Measurements from ENCODE around the gene VASH1.

Gene VASH1

GRCh38 chr14:76772300-76773187 is 11.3 kb downstream of the VASH1 start:
- no peak for DNase-seq

DNA sequence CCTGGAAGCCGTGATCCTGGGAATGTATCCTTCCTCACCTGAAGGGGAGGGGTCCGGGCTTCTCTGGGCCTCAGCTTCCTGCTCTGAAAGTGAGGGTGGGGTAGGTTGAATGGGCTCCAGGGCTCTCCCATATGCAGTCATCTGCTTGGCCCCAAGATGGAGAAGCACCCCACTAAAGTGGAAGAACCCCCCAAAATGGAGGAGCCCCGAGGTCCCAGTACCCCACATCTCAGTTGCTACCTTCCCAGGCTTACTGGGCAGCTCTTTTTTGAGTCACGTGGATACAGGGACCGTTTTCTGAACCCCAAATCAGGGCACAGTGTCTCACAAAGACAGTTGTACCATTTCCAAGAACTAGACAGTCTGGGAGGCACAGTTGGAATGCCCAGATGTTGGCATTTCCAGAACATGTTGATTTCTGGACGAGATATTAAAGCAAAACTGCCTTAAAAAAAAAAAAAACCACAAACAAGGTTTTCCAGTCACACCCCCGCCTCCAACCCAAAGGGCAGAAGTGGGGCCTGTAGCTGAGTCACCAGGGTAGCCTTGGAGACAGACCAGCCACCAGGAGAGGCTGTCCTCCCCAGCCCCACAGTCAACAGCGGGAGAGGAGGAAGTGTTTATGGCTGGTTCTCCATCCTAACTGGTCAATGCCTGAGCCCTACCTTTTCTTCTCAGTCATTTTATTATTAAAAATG is 12.1 kb downstream of the VASH1 start:
- DNase-seq = no peak

DNA sequence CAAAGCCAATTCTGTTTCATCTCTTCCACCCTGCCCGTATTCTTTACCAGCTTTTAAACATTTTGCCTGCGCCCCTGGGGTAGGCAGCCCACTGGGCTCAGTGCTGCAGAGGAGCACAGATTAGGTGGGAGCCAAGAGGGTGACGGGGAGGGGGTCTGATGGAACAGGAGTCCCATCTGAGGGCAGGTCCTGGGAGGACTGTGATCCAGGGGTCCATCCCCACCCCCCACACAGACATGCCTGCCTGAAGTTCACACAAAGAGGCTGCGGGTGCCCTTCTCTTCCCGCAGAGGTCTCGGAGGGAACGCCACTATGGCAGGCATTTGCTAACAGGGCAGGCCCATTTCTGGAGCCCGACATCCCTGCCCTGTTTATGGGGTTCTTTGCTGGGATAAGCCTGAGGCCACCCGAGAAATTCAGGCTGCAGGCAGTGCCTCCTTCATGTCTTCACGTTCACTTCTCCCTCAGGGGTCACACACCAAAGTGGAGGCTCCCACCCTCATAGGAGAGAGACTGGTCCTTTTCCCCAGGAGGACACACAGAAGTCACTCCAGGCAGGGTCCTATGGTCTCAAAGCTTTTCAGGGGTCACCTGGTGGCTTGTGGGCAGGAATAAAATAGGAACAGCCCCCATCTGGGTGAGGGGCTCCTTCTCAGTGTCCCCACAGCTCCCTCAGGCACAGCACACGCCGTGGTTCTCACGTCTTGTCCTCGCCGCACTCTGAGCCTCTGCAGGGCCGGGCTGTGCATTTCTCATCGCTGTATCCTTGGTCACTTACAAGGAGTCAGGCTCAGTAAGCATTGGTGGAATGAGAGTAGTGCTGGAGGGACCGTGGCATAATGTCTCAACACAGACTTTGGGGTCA is 12.9 kb downstream of the VASH1 start:
- DNase-seq = no peak

GRCh38 chr14:76774821-76775694 is 13.8 kb downstream of the VASH1 start:
- DNase-seq = no peak

- DNase-seq = no peak
Observed at GRCh38 chr14:76775695-76776427, 14.6 kb downstream of the VASH1 start.

- DNase-seq = no peak
Observed at GRCh38 chr14:76776428-76777251, 15.4 kb downstream of the VASH1 start.

DNA sequence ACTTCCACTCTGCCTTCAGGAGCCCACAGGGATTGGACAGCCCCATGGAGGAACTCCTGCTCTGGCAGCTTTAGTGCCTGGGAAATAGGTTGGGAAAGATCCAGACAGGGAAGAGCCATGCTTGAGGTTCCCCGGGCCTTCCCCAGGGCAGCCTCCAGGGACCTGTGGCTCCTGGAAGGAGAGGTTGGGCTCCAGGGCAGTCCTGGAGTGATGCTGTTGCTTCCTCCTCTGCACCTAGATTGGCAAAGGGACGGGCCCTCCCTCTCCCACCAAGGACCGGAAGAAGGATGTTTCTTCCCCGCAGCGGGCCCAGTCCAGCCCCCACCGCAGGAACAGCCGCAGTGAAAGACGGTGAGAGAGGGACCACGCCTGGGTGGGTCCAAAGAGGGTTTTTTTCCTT is 16.5 kb downstream of the VASH1 start:
- DNase-seq = no peak

- no peak for DNase-seq
Observed at GRCh38 chr14:76778546-76779215, 17.4 kb downstream of the VASH1 start.

GRCh38 chr14:76779221-76780057 is 18.2 kb downstream of the VASH1 start:
- no peak for DNase-seq

GRCh38 chr14:76780058-76780345 is 18.7 kb downstream of the VASH1 start:
- no peak for DNase-seq

DNA sequence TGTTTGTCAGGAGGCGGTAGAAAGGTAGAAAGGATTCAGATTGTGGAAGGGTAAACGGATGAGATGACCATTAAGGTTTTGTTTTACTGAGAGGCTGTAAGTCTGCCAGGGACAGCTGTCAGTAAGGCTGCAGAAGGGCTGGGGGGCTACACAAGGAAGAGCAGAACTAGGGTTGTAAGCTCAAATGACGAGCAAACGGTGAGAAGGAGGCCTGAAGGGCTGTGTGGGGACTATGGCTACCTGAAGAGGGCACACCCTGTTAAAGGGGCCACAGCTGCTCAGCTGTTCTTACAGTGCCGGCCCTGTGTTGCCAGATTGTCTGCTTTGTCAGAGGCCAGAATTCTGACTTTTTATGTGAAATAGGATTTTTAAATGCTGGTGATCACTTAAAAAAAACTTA is 19.1 kb downstream of the VASH1 start:
- no peak for DNase-seq

DNA sequence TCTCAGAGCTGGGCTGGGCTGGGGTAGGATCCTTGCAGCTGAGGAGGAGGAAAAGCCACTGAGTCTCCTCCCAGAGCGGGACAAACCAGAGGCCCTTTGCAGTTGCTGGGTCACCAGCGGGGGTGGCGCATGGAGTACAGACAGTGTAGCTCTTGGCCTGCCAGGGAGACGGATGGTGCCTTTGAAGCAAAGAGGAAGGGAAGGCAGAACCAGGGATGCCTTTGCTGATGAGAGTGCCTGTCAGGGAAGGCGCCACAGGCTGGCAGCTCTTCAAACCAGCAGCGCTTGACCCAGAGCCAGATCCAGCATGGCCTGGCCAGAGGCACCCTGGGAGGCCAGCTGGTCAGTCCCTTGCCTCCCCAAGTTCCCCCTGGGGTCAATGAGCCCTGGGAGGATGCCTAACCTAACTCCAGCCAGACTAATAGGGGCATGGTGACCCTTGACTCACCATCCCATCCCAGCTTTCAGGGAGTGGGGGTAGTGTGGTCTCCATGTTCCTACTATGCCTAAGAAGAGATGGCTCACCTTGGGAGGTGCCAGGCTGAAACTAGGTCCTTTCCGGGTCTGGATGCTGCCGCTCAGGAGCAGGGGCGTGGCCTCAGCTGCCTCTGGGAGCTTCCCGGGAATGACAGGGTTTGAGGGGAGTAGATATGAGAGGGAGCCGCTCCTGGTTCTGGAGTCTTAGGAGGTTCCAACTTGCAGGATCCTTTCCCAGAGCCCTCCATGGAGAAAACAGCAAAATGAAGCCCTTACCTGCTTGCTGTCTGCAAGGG is 19.8 kb downstream of the VASH1 start:
- DNase-seq = no peak

GRCh38 chr14:76781648-76782051 is 20.4 kb downstream of the VASH1 start:
- no peak for DNase-seq

- no peak for DNase-seq
Observed at GRCh38 chr14:76782115-76782884, 21.0 kb downstream of the VASH1 start.

- DNase-seq = no peak
Observed at GRCh38 chr14:76782885-76783566, 21.8 kb downstream of the VASH1 start.

GRCh38 chr14:76784266-76784874 is 23.1 kb downstream of the VASH1 start:
- no peak for DNase-seq

- DNase-seq = peak; percentile 86
Observed at GRCh38 chr14:76784881-76785280, 23.6 kb downstream of the VASH1 start.

Measured in NCI-H1436 (cell line).